Astrocyte (in vitro differentiated cells and primary cell): ENCODE measurements around the gene PARP16.

Experiments
- CTCF ChIP-seq: IDR thresholded peaks from 2 replicates; pipeline ENCODE4 v1.5.1; 2011; ENCODE audit warnings: low read depth, mild to moderate bottlenecking, inconsistent platforms, low read length, moderate library complexity; ENCODE audit not compliant: insufficient read depth
- EZH2 ChIP-seq: IDR thresholded peaks from 2 replicates; pipeline ENCODE4 v1.6.1; 2012; ENCODE audit warnings: mild to moderate bottlenecking, low read length, inconsistent platforms; ENCODE audit not compliant: insufficient read depth

DNA sequence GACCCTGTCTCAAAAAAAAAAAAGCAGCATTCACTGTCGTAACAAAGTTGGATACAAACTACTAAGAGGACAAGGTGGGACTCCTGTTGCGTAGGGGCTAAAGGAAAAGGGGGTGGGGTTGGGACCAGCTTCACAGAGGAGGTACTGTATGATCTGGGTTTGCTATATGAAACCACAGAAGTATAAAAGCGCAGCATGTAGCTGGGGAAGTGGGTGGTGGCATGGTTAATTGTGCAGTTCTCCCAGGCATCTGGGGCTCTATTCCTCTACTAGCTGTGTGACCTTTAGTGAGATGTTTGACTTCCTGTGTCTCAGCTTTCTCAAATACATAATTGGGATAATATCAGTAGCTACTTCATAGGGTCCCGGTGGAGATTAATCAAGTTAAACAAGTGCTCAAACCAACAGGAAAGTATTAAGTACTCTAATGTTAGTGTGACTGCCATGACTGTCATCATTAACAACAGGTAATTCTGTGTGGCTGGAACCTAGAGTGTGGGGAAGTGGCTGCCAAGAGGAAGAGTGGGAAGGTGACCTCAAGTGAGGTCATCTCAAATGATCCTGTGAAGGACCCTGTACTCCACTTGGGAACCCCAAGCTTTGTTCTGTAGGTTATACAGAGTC, 11.5 kb downstream of the PARP16 start:
- TF ChIP-seq EZH2 (no peak), CTCF (no peak)
